GM21447 (cell line): ENCODE measurements around the gene PSMD8.

Source experiments
- ATAC-seq: cut with Tn5 transposase; IDR thresholded peaks from one replicate; pipeline ENCODE4 v1.9.1; 2021; ENCODE audit not compliant: unreplicated experiment

The PSMD8 gene

DNA sequence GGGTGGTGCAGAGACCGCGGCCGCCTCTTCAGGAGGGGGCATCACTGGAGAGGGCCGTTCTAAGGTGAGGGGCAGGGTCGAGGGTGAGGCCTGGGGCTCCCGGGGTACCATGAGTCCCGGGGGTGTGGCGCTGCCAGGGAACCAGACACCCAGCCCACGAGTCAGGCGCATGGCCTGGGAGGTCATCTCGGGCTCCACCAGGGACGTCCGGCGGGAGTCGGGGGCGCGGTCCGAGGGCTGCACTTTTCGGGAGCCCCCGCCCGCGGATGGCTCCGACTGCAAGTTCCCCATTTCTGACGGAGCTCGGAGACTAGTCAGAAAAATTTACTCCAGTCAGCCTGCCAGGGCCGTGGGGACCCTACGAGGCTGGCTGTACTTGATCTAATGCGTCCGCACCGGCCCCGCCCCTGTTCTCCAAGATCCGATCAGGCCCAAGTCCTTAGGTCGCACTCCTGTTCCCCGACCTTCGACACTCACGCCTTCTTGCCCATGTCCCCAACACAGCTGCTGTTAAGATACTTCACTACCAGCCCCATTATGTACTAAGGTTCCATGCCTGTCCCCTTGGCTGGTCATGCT lies 12.7 kb downstream of the PSMD8 start:
- no peak for ATAC-seq

DNA sequence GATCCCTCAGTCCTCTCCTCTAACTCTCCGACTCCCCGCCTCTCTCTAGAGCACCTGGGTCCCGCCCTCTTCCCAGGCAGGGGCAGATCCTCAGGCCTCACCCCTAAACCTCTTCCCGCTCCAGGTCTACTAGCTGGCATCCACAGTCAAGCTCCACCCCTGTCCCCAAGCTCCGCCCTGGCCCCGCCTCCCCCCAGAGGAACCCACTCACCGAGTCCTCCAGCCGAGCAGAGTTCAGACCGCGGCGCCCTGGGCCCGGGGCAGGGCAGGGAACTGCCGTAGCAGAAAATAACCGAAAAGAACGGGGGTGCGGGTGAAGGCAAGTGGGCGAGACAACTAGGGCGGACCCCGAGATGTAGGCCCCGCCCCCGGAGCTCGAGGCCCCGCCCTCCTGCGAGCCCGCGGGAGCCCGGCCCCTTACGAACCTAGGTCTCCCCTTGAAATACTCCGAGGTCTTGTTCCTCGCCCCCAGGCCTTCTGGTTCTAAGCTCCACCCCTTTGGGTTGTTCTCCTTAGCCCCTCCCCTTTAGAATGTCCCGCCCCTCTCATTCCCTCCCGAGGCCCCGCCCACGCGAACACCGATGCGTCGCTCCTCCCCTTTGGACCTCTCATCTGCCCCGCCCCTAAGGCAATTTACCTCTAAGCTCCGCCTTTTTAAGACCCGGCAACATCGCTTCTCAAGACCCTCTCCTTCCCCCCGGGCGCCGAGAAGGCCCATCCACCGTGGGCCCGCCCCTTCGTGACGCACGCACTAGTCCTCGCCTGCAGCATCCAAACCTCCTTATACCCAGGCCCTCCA lies 13.4 kb downstream of the PSMD8 start, which contains the start of gene GGN:
Gene GGN (minus strand): TSS at position 485 of the 799 bp plus-strand sequence. CDS start 773 bp downstream, outside the sequence.
- ATAC-seq, result peak; percentile 43

DNA sequence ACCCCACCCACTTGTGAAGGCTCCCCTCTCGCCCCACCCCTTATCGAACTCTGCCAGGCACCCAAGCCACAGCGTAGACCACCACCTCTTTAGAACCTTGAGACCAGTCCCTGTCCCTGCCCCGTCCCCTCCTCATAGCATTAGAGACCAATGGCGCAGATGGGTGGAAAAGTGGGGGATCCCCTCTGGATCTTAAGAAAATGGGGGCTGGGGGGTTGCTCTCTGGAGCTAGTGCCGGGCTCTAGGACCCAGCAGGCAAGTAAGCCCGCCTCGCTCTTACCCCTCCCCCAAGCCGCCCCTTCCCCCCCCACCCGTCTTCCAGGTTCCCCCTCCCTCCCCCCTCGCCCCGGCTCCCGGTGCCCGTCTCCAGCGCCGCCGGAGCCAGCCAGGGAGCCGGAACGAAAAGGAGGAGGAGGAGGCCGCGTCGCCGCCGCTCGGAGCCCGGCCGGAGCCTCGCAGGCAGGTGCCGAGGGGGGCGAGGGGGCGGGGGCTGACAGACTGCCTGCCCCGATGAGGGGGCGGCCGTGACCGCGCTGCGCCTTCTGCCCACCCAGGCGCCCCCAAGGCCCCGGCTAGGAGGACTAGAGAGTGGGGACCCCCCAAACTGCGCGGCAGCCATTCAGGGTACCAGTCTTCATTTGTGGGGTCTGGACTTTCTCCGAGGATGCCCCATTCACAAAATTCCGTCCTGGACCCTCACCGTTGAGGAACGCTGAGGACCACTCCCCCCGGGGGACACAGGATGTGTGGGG lies 14.2 kb downstream of the PSMD8 start, which contains the start of gene SPRED3:
Gene SPRED3 (plus strand): TSS at position 349 of the 752 bp plus-strand sequence. CDS start 1,606 bp downstream, outside the sequence.
- no peak for ATAC-seq

DNA sequence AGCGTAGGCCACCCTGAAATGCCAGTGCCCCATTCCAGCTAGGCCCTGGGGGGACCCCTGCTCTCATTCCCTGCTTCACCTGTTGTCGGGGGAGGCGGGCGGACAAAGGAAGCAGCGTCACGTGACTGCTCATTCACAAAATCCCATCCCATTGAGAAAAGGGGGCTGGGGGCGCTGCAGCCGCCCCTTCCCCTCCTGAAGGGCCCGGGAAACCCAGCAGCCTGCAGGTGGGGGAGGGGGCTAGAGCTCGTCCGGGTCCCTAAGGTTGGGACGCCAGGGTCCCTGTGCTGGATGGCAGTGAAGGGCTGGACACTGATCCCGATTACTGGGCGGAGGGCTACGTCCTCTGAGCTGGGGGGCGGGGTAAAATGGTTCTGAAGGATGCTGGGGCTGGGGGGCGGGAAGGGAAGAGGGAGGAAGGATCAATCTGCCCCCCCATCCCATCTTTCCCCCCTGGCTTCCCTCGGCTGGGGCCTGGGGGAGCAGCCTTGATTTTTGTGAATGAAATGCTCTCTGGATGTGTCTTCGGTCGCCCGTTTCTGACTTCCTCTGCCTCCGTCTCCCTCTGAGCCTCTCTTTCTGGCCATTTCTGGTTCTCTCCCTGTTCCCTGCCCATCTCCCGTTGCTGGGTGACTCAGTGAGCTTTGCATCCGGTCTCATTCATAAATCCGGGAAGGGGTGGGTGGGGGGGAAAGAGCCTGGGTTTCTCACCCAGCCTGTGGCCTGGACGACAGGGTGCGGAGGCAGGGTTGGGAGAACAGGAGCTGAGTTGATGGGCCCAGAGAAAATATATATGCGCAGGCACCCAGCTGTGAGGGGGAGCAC lies 14.9 kb downstream of the PSMD8 start:
- ATAC-seq, result no peak

DNA sequence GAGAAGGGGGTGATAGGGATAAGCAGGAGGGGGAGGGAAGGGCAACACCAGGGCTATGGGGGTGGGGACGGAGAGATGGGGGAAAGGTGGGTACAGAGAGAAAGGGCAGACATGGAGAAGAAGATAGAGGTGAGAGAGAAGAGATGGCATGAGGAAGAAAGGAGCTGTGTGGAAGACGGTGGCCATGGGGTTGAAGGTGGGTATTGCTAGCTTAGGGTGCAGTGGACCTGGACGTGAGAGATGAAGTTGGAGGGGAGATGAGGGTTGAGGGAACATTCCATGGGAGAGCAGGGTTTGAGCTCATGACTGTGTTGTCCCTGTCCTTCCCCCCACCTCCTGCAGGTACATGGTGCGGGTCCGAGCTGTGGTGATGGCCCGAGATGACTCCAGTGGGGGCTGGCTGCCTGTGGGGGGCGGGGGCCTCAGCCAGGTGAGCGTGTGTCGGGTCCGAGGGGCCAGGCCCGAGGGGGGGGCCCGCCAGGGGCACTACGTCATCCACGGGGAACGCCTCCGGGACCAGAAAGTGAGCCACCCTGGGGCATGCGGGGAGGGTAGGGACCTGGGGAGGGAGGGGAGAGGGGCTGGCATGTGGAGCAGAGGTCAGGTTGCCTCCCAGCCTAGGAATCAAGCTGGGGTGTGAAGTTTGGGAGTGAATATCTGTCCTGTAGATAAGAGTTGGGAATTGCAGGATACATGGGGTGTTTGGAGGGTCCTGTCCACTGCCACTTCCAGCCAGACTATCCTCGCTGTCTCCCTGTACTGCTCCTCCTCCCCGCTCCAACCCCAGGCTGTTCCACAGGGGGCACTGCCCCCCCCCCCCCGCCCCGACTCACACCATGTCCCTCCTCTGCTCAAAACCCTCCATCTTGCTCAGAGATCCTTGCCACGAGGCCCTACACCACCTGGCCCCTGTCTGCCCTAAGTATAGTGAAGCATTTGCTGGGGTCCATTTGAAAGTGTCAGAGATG lies 15.9 kb downstream of the PSMD8 start:
- ATAC-seq, result no peak

DNA sequence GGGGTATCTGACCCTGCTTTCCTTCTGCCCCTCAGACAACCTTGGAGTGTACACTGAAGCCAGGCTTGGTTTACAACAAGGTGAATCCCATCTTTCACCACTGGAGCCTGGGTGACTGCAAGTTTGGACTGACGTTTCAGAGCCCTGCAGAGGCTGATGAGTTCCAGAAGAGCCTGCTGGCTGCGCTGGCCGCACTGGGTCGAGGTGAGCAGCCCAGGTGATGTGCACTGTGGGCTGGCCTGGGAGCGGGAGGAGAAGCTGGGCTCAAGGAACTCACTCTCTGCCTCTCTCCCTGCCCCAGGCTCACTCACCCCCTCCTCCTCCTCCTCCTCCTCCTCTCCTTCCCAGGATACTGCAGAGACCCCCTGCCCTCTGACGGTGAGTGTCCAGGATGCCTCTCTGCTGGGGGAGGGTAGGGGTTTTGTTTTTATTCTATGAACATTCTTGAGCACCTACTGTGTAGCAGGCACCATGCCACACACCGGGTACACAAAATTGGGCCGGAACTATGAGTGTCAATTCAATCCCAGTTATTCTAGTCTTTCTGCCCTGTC lies 17.6 kb downstream of the PSMD8 start:
- ATAC-seq, result no peak

DNA sequence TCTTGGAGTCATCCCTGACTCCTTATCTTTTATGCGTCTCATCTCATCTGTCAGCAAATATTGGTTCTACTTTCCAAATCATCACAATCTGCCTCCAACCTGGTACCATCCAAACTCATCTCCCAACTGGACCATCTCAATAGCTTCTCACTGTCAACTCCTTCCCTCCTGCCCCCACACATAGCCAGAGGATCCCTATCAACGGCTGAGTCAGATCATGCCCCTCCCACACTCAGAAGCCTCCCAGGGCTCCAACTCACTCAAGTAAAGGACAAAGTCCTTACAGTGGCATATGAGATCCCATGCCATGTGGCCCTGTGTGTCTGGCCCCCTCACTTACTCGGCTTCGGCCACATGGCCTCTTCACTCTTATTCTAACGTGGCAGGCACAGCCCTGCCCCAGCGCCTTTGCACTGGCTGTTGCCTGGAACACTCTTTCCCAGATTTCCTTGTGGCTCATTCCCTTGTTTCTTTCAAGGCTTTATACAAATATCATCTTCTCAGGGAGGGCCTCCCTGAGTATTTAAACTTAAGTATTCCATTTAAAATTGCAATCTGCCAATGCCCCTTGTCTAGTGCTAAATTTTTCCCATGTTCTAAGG lies 18.4 kb downstream of the PSMD8 start:
- no peak for ATAC-seq

DNA sequence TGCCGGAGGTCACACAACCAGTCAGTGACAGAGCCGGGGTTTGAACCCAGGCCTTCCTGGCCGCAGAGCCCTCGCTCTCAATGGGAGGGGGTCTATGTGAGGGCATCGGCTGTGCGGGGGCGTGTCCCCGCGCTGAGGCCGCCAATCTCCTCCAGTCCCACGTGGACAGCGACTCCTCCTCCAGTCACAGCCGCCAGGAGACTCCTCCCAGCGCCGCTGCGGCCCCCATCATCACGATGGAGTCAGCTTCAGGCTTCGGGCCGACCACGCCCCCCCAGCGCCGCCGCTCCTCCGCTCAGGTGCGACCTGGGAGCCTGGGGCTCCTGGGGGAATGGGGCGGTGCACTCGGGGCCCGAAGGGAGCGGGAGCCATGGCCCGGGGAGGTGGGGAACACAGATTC lies 20.1 kb downstream of the PSMD8 start:
- no peak for ATAC-seq

DNA sequence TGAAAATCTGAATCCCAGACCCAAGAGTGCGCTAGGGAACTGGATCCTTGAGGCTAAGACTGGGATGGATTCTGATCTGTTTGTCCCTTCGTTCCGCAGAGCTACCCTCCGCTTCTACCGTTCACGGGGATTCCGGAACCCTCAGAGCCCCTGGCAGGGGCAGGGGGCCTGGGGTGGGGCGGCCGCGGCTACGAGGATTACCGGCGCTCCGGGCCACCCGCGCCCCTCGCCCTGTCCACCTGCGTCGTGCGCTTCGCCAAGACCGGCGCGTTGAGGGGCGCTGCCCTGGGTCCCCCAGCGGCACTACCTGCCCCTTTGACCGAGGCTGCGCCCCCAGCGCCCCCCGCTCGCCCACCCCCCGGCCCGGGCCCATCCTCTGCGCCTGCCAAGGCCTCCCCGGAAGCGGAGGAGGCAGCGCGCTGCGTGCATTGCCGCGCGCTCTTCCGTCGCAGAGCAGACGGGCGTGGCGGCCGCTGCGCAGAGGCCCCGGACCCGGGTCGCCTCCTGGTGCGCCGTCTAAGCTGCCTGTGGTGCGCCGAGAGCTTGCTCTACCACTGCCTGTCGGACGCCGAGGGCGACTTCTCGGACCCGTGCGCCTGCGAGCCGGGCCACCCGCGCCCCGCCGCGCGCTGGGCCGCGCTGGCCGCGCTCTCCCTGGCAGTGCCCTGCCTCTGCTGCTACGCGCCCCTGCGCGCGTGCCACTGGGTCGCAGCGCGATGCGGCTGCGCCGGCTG lies 21.2 kb downstream of the PSMD8 start:
- ATAC-seq, result no peak

DNA sequence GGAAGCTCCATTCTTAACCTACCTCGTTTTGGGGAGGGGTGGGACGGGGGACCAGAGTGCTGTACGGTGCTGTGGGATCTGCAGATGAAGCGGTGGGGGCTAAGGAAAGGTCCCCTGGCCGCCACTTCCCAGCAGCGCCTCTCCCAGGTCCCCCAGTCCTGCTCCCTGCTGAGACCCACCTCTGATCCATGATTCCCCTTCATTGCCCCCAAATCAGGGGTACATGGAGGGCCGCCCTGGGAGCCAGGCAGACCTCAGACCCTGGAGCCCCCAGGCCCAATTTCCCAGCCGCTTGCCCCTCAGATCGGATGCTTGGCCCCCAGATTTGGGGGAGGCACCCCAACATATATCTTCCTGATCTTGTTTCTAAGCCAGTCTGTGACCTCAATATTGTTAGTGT lies 24.7 kb downstream of the PSMD8 start:
- no peak for ATAC-seq

DNA sequence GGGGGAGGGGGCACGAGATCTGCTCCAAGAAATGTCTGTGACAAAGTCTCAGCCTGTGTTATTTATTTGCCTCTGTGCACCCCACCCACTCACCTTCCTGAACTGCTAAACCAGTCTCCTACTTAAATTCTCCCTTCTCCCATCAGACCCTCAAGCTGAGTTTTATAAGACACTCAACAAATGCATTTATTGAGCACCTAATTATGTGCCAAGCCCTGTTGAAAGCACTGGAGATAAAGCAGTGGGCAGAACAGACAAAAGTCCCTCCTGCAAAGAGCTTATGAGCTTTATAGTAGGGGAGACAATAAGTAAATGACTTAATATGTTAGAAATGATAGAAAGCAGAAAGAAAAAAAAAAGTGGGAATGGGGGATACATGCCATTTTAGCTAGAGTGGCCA lies 25.2 kb downstream of the PSMD8 start:
- no peak for ATAC-seq

DNA sequence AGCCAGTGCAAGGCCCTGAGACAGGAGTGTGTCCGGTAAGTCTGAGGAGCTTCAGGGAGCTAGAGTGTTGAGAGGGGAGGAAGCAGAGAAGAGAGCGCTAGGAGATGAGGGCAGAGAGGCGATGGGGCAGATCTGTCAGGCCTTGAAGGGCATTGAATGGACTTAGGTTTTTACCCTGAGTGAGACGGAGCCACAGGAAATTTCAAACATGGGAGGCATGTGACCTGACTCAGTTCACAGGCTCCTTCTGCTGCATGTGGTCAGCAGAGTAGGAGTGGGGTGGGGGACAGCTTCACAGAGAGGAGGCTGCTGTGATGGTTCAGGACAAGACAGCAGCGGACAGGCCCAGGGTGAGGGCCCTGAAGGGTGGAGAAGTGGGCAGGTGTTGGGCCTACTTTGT lies 26.0 kb downstream of the PSMD8 start:
- no peak for ATAC-seq

DNA sequence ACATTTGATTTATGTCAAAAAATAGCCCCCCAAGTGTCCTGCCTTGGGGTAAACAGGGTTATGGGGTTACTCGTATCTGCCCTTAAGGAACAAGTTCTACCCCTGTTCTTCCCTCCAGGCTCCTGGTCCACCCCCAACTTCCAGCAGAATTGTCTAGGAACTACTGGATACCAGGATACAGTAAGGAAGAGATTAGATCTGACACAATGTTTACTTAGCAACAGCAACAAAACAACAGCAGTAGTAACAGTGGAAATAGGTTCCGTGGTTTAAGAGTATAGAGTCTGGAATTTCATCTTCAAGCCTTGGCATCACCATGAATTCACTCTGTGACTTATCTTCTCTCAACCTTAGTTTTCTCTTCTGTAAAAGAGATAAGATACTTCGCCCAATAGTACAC lies 26.8 kb downstream of the PSMD8 start:
- ATAC-seq, result no peak

DNA sequence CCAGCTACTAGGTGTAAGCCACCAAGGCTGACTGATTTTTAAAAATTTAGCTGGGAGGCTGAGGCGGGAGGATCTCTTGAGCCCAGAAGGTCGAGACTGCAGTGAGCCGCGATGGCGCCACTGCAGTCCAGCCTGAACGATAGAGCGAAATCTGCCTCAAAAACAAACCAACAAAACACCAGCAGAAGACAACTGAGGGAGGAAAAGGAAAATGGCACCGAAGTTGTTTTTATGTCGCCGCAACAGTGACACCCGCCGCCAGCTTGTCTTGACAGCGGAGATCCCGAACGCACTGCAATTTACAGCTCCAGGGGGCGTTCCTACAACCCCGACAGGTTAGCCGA lies 28.2 kb downstream of the PSMD8 start:
- no peak for ATAC-seq

DNA sequence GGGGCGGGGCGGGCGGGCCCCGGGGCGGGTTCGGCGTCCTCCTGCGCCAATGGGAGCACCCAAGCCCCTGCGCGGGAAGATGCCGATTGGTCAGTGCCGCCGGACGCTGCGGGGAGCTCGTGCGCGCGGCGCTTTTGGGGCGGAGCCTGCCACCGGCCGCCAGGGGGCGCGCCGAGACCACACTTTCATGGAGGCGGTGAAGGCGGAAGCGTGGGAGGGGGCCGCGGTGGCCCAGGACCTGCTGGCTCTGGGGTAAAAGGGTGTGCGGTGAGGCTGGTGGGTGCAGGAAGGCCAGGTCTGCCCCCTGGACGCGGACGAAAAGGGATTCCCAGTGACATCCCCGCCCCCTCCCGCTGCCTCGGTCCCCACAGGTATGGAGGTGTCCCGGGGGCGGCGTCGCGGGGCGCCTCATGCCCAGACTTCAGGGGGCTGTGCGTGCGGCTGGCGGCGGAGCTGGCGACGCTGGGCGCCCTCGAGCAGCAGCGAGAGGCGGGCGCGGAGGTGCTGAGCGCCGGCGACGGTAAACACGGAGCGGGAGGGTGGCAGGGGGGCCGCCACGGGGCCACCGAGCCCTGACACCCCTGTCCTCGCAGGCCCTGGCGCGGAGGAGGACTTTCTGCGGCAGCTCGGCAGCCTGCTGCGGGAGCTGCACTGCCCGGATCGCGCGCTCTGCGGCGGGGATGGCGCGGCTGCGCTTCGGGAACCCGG lies 28.8 kb downstream of the PSMD8 start, which contains the start of gene FAM98C:
Gene FAM98C (plus strand): TSS at position 127 of the 708 bp plus-strand sequence. CDS start 61 bp downstream, at position 188.
- peak; percentile 86 for ATAC-seq

DNA sequence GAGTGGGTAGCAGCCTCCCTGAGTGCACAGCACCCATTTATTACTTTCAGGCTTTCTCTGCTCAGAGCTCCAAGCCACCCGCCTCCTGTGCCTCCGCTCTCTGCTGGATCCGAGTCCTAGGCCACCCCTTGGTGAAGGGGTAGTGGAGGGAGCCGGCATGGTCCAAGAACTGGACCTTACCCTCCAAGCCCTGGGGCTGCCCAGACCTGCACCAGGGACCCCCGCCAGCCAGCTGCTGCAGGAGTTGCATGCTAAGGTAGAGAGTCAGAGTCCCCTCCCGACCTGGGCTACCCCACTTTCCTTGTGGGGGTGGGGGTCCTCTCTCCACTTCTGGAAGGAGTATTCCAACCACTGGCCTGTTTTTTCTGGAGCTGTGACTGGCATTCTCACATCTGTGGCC lies 30.5 kb downstream of the PSMD8 start:
- no peak for ATAC-seq

DNA sequence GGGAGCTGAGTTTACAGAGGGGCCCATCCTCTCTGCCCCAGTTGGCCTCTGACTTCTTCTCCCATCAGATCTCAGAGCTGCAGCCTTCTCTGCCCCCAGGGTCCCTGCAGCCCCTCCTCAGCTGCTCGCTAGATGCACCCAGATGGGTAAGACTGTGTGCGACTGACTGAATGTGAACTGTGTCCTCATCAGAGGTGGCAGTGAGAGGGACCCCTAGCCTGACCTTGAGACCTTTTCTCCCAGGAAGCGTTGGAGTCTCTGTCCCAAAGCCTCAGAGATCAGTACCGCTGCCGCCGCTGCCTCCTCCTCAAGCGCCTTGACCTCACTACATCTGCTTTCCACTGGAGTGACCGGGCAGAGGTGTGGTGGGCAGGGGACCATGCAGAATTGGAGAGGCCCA lies 30.9 kb downstream of the PSMD8 start:
- ATAC-seq, result no peak

DNA sequence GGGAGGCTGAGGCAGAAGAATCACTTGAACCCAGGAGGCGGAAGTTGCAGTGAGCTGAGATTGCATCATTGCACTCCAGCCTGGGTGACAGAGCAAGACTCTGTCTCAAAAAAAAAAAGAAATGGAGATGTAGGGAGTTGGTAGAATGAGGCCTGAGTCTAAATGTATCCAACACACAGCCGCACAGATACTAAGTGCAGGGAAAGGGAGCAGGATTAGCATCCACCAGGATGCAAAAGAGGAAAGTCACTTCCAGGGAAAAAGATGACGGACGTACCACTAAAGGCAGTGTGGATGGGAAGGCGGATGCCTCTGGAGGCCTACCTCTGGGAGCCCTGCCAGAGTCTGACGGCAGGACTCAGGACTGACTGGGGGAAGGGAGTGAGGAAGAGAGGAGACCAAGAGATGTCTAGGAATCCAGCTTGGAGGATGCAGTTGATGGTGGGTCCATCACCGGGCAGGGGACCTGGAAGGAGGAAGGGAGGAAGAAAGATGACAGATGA lies 35.3 kb downstream of the PSMD8 start:
- ATAC-seq, result no peak
